CD4-positive, alpha-beta T cell treated with Interleukin-15 for 4 hours (primary cell): ENCODE measurements around the gene KCNG4.
A peak's percentile ranks its signal among the peaks of the same experiment; 100 is the strongest.
"Not testable (repeated sequence)": the region's sequence is repeated elsewhere in the genome, so short reads cannot be mapped to it uniquely, and the experiment has no call there.

Experiments
- DNase-seq: peaks from one replicate; pipeline ENCODE4 v3.0.0-alpha.2; 2020; ENCODE audit warnings: low spot score

Gene KCNG4

GRCh38 chr16:84205976-84206691 lies 33.7 kb downstream of the KCNG4 start:
- DNase-seq: no peak

DNA sequence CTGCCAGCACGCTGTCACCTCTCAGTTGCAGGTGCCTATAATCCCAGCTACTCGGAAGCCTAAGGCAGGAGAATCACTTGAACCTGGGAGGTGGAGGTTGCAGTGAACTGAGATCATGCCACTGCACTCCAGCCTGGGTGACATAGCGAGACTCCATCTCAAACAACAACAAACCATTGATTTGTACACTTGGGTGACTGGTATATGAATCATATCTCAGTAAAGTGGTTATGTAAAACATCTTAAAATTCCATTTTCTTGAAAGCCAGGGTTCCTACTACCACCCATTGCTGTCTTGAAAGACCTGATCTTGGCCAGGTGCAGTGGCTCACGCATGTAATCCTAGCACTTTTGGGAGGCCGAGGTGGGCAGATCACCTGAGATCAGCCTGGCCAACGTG lies 34.7 kb downstream of the KCNG4 start:
- not testable (repeated sequence) for DNase-seq

- DNase-seq: not testable (repeated sequence)
These were observed 35.3 kb downstream of the KCNG4 start for GRCh38 chr16:84204551-84204950.

DNA sequence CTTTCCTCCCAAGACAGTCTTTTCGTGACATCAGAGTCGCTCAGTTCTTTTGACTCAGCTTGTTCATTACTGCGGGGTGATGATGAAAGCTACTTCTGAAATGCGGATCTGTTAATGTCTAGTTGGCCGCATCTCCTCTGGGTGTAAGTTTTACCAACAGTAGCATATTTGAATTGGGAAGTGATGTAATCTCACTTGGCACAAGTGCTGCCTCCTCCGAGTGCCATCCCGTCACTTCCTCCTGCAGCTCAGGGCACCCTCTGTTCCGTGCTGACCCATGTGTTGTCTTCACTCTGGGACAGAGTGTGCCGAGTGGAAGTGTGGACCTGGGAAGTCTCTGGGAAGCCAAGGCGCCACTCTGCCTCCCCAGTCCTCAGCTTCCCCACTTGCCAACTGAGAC lies 40.0 kb downstream of the KCNG4 start:
- DNase-seq: no peak

- no peak for DNase-seq
These were observed 40.7 kb downstream of the KCNG4 start for GRCh38 chr16:84199097-84199496.

DNA sequence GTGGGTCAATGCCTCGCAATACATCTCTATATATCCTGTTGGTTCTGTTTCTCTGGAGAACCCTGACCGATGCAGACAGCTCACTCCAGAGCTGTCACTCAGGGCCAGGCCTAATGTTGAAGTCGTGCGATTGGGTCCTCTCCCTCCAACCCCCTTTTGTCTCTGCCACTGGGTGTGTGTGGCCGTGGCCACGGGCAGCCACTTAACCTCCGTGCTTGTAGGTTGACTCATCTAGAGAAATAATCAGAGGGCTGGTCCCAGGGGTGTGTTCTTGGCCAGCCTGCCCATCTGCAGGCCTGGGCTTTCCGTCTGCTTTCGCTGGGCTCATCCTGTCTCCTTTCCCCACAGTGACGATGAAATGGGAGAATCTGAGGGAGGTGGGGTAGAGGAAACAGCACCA lies 41.4 kb downstream of the KCNG4 start:
- DNase-seq: no peak

- DNase-seq: no peak
These were observed 42.2 kb downstream of the KCNG4 start for GRCh38 chr16:84197466-84198128.

DNA sequence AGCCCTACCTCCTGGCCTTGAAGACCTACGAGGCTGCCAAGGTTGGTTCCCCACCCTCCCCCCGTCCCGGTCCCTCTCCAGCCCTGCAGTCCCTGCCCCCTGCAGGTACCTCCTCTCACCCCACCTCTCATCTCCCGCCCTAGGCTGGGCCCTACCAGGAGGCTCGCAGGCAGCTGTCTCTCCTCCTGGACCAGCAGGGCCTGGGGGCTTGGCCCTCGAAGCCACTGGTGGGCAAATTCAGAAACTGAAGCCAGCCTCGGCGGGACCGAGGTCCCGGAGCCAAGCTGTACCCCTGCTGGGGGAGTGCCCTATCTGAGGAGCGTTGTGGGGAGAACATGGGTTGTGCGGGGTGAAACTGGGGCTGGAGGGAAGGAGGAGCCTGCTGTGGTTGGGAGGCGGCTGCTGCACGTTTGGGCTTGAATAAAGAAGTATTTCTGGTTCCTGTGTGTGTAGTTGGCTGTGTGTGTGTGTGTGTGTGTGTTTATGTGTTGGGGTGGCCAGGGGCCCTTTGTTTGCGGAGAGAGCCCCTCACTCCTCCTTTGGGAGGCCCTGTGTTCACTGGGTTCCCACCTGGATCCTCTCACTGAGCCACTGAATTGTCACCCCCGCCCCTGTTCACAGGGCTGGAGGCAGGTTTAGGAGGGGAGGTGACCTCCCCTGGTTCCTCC lies 43.0 kb downstream of the KCNG4 start:
- DNase-seq: no peak

DNA sequence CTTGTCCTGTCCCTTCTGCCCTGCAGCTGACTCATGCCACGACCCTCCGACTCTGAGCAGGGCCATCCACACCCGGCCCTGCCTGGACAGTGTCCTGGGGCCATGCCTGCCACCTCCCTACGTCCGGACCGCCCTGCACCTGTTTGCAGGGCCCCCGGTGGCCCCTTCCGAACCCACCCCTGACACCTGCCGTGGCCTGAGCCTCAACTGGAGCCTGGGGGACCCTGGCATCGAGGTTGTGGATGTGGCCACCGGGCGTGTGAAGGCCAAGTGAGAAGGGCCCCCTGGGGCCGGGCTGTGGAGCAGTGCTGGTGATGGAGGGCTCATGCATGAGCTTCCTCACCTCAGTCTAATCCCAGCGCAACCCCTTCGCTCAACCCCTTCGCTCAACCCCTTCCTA lies 43.7 kb downstream of the KCNG4 start:
- DNase-seq: no peak

GRCh38 chr16:84195201-84196093 lies 44.4 kb downstream of the KCNG4 start:
- DNase-seq: no peak

DNA sequence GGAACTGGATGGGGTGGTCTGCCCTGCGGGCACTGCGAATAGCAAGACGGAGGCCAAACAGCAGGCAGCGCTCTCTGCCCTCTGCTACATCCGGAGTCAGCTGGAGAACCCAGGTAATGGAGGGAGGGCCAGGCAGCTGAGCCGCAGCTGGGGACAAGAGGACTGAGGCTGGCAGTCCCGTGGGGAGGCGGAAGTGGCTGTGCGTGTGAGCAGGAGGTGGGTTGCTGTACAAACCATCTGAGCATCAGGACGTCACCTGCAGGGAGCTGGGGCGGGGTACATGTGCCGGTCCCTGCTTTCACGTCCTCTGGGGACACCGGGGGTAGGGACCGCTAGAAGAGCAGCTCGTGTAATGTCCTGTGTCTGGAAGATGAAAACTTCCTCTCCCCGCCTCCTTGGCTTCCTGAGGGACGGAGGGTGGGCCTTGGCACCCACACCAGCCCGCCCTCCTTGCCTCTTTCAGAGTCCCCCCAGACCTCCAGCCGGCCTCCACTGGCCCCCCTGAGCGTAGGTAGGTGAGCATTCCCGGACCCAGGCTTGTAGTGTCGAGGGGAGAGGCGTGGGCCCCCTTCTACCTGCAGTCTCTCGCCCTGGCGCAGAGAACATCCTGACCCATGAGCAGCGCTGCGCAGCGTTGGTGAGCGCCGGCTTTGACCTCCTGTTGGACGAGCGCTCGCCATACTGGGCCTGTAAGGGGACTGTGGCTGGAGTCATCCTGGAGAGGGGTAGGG lies 45.2 kb downstream of the KCNG4 start:
- no peak for DNase-seq

DNA sequence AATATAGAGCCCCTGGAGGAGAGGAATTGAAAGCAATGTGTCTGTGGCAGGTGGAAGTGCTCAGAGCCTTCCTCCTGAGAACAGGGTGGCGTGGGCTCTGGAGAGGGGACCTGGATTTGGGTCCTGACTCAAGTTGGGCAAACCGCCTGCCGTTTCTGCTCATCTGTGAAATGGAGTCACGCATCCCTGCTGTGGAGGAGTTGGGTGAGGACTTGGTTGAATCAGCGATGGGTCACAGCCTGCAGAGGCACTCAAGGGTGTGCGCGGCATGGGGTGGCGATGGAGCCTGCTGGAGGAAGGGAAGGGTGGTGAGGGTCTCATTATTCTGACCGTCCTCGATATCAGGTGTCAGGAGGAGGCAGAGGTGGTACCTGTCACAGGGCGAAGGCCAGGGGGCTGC lies 45.8 kb downstream of the KCNG4 start:
- DNase-seq: no peak

- DNase-seq: no peak
These were observed 46.3 kb downstream of the KCNG4 start for GRCh38 chr16:84193480-84193879.

DNA sequence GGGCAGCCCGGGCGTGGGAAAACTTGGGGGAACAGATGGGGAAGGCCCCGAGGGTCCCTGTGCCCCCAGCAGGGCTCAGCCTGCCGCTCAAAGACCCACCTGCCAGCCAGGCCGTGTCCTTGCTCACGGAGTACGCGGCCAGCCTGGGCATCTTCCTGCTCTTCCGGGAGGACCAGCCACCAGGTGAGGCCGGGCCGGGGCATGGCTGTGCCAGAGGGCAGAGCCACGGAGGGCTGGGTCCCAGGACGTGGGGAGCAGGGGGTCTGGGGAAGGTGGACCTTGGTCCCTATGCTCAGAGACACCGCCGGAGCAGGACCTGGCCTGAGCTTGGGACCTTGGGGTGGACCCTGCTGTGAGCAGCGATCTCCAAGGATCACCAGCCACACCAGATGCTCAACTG lies 48.3 kb downstream of the KCNG4 start:
- DNase-seq: no peak

- DNase-seq: no peak
These were observed 49.0 kb downstream of the KCNG4 start, which contains the start of gene ADAD2 for GRCh38 chr16:84190731-84191388. TSS of gene ADAD2 (plus strand) at chr16:84191157. CDS start at chr16:84191231, 74 bp downstream.

DNA sequence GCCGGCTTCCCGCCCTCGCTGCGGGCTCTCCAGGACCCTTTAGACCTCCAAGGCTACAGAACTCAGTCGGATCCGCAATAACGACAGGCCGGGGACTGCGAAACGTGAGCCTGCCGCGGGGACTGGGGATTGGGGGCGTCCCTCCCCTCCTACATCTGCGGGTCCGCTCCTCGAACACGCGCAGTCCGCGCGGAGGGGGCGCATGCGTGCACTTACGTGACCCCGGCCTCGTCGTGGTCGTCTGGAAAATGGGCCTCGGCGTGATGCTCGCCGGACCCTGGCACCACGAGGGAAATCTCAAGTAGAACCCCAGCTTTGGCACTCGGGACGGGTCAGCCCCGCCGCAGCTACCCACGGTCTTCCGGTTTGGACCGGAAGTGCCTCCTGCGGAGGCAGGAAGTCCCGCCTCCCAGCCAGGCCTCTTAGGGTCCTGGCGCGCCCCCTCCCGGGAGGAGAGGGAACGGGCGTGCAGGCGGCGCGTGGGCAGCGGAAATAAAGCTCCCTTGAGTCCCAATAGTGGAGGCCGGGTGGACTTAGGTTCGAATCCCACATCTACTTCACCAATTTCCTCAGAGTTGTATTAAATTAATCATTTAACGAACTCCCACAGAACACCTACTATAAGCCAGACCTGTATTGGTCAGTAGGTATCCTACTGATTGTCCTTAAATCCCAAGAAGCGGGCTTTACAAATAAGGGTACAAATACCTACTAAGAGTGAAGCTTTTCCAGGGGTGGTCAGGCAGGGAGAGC lies 53.0 kb downstream of the KCNG4 start, which contains the start of gene TAF1C:
Gene TAF1C, minus strand, starts transcription at position 373 of the 753 bp plus-strand sequence. CDS start 2,069 bp downstream, outside the sequence.
- DNase-seq: peak; percentile 91

GRCh38 chr16:84184775-84185174 lies 55.0 kb downstream of the KCNG4 start:
- no peak for DNase-seq

DNA sequence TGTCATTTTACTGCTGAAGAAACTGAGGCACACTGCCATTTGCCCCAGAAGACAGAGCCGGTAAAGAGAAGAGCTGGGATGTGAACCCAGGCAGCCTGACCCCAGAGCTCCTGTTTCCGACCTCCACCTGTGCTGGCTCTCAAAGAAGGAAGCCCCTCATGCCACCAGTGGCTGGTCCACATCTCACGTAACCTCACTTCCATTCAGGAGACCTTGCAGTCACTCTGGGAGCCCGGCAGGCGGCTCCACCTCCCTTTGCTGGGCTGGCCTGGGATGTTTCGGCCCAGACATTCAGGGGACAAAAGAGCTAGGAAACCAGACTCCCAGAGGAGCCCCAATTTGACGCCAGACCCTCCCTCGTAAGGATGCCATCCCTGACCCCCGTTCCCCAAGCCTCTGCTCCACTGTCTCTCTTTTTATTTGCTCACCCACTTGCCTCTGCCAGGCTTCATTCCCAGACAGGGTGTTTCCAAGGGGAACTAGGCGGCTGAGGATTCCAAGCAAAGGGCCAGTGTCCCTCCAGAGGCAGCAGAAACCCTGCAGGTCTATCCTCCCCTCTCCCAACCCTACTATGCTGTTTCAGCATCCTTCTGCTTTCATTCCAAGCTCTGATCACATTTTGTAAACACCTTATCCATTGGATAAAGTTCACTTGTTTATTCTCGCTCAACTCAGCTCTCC lies 55.8 kb downstream of the KCNG4 start:
- no peak for DNase-seq

DNA sequence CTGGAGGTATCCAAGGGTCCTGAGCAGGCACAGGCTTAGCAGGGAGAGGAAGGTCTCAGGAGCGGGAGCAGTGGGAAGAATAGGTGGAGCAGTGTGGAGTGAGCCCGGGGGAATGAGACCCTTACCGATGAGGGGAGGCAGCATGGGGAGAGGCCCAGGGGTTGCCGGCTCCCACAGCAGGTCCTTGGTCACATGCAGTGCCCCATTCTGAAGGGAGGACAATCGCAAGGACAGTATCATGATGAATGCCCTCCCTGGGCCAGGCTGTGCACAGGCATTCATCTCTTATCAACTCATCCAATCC lies 56.3 kb downstream of the KCNG4 start:
- DNase-seq: no peak
